Osteoblast (primary cell): ENCODE results near the gene BBS5. TPM values are rescaled to one million over a fixed set of nuclear protein-coding genes. Genes with fewer than 3 reads are reported as not detected.

Source experiments
- DNase-seq: peaks from one replicate; pipeline ENCODE4 v3.0.0; 2011; ENCODE audit warnings: low spot score, mixed read lengths; ENCODE audit not compliant: insufficient read length; ENCODE audit errors: missing footprints
- H2AFZ ChIP-seq: 2 replicates; pipeline ENCODE4 v1.6.0; 2011; ENCODE audit warnings: mild to moderate bottlenecking, low read length
- H3K27ac ChIP-seq: 2 replicates; pipeline ENCODE4 v1.5.1; 2011; ENCODE audit warnings: mild to moderate bottlenecking, low read depth, low read length, moderate library complexity
- H3K27me3 ChIP-seq: 2 replicates; pipeline ENCODE4 v1.6.0; 2012; ENCODE audit warnings: mild to moderate bottlenecking, control low read depth, inconsistent platforms, low read length, moderate library complexity; ENCODE audit not compliant: insufficient read depth
- H3K36me3 ChIP-seq: 2 replicates; pipeline ENCODE4 v1.5.1; 2011; ENCODE audit warnings: mild to moderate bottlenecking, low read length, control low read depth, moderate library complexity; ENCODE audit not compliant: insufficient read depth
- H3K4me1 ChIP-seq: 2 replicates; pipeline ENCODE4 v1.5.1; 2011; ENCODE audit warnings: mild to moderate bottlenecking, low read length, control low read depth, moderate library complexity; ENCODE audit not compliant: insufficient read depth
- H3K4me2 ChIP-seq: 2 replicates; pipeline ENCODE4 v1.6.0; 2011; ENCODE audit warnings: mild to moderate bottlenecking, low read length; ENCODE audit not compliant: insufficient read depth
- H3K4me3 ChIP-seq: fragments of 200-600 bp; sonication (generic); 3 replicates; pipeline ENCODE4 v1.5.1; 2012; ENCODE audit warnings: mild to moderate bottlenecking, low read length, inconsistent platforms; ENCODE audit not compliant: insufficient read depth
- H3K79me2 ChIP-seq: 2 replicates; pipeline ENCODE4 v1.6.0; 2012; ENCODE audit warnings: mild to moderate bottlenecking, low read length, control low read depth, inconsistent platforms; ENCODE audit not compliant: insufficient read depth
- H3K9me3 ChIP-seq: 2 replicates; pipeline ENCODE4 v1.5.1; 2011; ENCODE audit warnings: low read depth, low read length, control low read depth
- H4K20me1 ChIP-seq: 2 replicates; pipeline ENCODE4 v1.6.0; 2012; ENCODE audit warnings: mild to moderate bottlenecking, low read length, control low read depth; ENCODE audit not compliant: insufficient read depth
- total RNA-seq: library from RNA; depleted of rRNA; stranded (reverse); fragments of >200 nt; gene quantifications from 2 replicates; pipeline ENCODE4 v1.2.3, GENCODE V29; 2012
- TF ChIP-seq, protein P1 (sequence below): IDR thresholded peaks from 2 replicates; pipeline ENCODE4 v1.5.1; 2011; ENCODE audit warnings: mild to moderate bottlenecking, low read depth, low read length, moderate library complexity; ENCODE audit errors: extremely low read depth

The BBS5 gene
- total RNA-seq, 1 donor = 5.8 TPM

DNA sequence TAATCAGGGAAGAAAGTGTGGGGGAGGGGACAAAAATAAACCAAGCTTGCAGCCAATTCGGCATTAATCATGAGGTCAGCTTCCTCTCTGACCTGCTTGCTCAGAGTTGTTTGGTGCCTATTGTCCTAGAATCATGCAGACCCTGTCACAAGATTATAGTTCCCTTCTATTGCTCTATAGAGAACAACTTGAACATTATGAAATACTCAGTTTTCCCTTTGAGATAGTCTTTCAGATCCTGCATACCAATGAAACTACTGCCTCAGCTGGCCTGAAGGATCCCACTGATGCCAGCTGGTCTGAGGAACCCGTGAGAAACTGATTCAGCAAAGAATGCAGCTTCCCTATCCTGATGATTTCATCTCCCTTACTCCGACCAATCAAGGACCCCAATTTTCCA is 955 bp upstream of the BBS5 start:
- no peaks in the 10 kb centered on the region for H3K36me3 ChIP-seq
- no peaks in the 10 kb centered on the region for H4K20me1 ChIP-seq
- H3K4me2 ChIP-seq = peak overlapping the region; percentile 98
- H3K27ac ChIP-seq = peak overlapping the region; percentile 79
- H3K4me3 ChIP-seq = no peak overlapping the region
- H3K9me3 ChIP-seq = no peaks in the 10 kb centered on the region
- H3K4me1 ChIP-seq = peaks cover 17% of the 10 kb centered on the region
- H3K79me2 ChIP-seq = peaks cover 8% of the 10 kb centered on the region
- no peaks in the 10 kb centered on the region for H3K27me3 ChIP-seq
- no peak for DNase-seq
- TF ChIP-seq, protein P1, sequence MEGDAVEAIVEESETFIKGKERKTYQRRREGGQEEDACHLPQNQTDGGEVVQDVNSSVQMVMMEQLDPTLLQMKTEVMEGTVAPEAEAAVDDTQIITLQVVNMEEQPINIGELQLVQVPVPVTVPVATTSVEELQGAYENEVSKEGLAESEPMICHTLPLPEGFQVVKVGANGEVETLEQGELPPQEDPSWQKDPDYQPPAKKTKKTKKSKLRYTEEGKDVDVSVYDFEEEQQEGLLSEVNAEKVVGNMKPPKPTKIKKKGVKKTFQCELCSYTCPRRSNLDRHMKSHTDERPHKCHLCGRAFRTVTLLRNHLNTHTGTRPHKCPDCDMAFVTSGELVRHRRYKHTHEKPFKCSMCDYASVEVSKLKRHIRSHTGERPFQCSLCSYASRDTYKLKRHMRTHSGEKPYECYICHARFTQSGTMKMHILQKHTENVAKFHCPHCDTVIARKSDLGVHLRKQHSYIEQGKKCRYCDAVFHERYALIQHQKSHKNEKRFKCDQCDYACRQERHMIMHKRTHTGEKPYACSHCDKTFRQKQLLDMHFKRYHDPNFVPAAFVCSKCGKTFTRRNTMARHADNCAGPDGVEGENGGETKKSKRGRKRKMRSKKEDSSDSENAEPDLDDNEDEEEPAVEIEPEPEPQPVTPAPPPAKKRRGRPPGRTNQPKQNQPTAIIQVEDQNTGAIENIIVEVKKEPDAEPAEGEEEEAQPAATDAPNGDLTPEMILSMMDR = no peak
- peak overlapping the region; percentile 100 for H2AFZ ChIP-seq

DNA sequence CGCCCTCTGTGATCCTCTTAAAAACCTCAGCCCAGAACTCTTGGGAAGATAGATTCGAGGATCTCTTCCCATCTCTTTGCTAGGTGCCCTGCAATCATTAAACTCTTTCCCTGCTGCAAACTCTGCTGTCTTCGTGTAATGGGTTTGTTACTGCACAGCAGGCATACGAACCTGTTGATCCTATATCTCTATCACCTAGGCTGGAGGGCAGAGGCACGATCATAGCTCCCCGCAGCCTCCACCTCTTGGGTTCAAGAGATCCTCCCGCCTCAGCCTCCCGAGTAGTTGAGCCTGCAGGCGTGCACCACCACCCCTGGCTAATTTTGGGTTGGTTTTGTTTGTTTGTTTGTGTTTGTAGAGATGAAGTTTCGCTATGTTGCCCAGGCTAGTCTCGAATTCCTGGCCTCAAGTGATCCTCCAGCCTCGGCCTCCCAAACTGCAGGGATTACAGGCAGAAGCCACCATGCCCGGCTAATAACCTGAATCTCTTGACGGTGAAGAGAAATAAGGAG is 493 bp upstream of the BBS5 start:
- TF ChIP-seq, protein P1 = no peak
- H3K79me2 ChIP-seq = peaks cover 8% of the 10 kb centered on the region

DNA sequence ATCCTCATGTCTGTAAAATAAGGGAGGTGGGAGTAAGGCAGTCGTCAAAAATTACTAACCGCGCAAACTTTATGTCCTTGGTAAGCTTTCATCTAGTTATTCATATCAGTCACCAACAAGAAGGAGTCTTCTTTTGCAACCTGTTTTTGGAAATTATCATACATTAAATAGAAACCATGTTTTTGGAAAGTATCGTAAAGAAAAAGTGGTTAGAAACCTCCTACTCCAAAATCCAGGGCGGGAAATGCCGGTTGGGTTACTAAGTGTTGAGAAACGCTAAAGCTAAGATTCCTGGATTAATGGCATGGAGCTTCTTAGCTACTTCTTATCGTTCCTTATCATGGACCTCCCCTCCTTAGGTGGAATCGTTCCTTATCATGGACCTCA is 778 bp downstream of the BBS5 start:
- Histone ChIP-seq H3K27me3 (no peaks in the 10 kb centered on the region), H3K9me3 (no peaks in the 10 kb centered on the region), H3K36me3 (no peaks in the 10 kb centered on the region), H3K4me1 (peaks cover 17% of the 10 kb centered on the region), H3K79me2 (peaks cover 8% of the 10 kb centered on the region), H4K20me1 (no peaks in the 10 kb centered on the region), H3K27ac (peak overlapping the region; percentile 79), H2AFZ (peak overlapping the region; percentile 100), H3K4me3 (peak overlapping the region; percentile 95), H3K4me2 (peak overlapping the region; percentile 98)
- no peak for DNase-seq
- TF ChIP-seq, protein P1 = no peak

More for the DNA sequence above, 493 bp upstream of the BBS5 start:
- Histone ChIP-seq H3K4me1 (peaks cover 17% of the 10 kb centered on the region), H3K27me3 (no peaks in the 10 kb centered on the region), H3K9me3 (no peaks in the 10 kb centered on the region), H3K36me3 (no peaks in the 10 kb centered on the region), H4K20me1 (no peaks in the 10 kb centered on the region), H2AFZ (peak overlapping the region; percentile 100), H3K4me2 (peak overlapping the region; percentile 98), H3K27ac (peak overlapping the region; percentile 79), H3K4me3 (peak overlapping the region; percentile 95)
- no peak for DNase-seq

DNA sequence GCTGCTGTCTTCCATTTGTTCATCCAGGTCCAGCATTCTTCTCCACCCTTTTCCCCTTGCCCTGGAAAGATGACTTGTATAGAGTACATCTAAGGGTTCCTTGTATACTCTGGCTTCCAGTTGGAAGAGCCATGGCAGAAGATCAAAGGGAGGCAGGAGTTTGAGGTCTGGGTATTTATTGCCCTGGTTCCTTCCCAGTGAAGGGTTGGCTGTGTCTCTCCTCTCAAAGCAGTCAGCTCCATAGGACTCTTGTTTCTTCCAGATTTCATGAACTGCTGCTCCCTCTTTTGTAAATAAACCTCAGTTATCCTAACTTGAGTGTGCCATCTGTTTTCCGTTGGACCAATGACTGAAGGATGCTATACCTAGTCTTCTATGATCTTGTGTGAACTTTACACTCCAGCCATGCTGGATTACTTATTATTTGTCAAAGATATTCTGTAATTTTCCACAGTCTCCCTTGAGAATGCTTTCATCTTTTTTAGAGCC is 6.4 kb downstream of the BBS5 start:
- Histone ChIP-seq H4K20me1 (no peaks in the 10 kb centered on the region), H3K4me3 (no peak overlapping the region), H3K79me2 (no peaks in the 10 kb centered on the region), H3K4me1 (no peaks in the 10 kb centered on the region), H3K27ac (no peak overlapping the region), H2AFZ (no peak overlapping the region), H3K4me2 (no peak overlapping the region), H3K36me3 (peaks cover 9% of the 10 kb centered on the region), H3K27me3 (no peaks in the 10 kb centered on the region), H3K9me3 (no peaks in the 10 kb centered on the region)
- TF ChIP-seq, protein P1 = no peak
- DNase-seq = no peak
